Peyer's patch (tissue), 4 donors: ENCODE measurements around the gene THRAP3.

Experiments used
- CTCF ChIP-seq, 6 experiments: fragments of 450-650 bp in 4 of 6; fragments of 200-600 bp in 2 of 6; sonication (generic) in 1 of 6; IDR thresholded peaks; one replicate each; pipeline ENCODE4 v1.5.1; 2017 to 2019; ENCODE audit warnings: antibody characterized with exemption in 6 of 6, mild to moderate bottlenecking in 3 of 6, moderate library complexity in 1 of 6
- POLR2A ChIP-seq, 2 donors: fragments of 450-650 bp; IDR thresholded peaks; one replicate each; pipeline ENCODE4 v1.5.1; 2017; ENCODE audit warnings: antibody characterized with exemption in 2 of 2, mild to moderate bottlenecking in 2 of 2, moderate library complexity in 2 of 2

GRCh38 chr1:36231191-36231590 lies 6.9 kb downstream of the THRAP3 start:
- no peak for TF ChIP-seq CTCF (IDR thresholded peaks at IDR 0.05)
- TF ChIP-seq POLR2A (IDR thresholded peaks at IDR 0.05) = no peak
